Activated naive CD4-positive, alpha-beta T cell treated with anti-CD3 and anti-CD28 coated beads for 36 hours (primary cell): ENCODE measurements around the gene RXFP2. TPM values are rescaled to one million over a fixed set of nuclear protein-coding genes. Genes with fewer than 3 reads are reported as not detected.

Experiments
- CTCF ChIA-PET: fragments of 350-600 bp; sonication (Branson Sonifier 250); formaldehyde crosslinking; loops from one replicate; lab custom pipeline; 2021; ENCODE audit warnings: antibody characterized with exemption; lab: Charles Lee
- DNase-seq: peaks from one replicate; pipeline ENCODE4 v3.0.0-alpha.2; 2020
- H3K27ac Mint-ChIP-seq: one replicate; pipeline ENCODE4 v1.8.0; 2021; ENCODE audit warnings: mild to moderate bottlenecking, mixed read lengths
- H3K27me3 Mint-ChIP-seq: one replicate; pipeline ENCODE4 v1.8.0; 2021; ENCODE audit warnings: low read depth, mixed read lengths
- H3K36me3 Mint-ChIP-seq: one replicate; pipeline ENCODE4 v1.8.0; 2021; ENCODE audit warnings: low read depth, mixed read lengths
- H3K4me1 Mint-ChIP-seq: one replicate; pipeline ENCODE4 v1.8.0; 2021; ENCODE audit warnings: low read depth, mixed read lengths
- H3K4me3 Mint-ChIP-seq: one replicate; pipeline ENCODE4 v1.8.0; 2021; ENCODE audit warnings: mild to moderate bottlenecking, moderate library complexity, mixed read lengths
- H3K9me3 Mint-ChIP-seq: one replicate; pipeline ENCODE4 v1.8.0; 2021; ENCODE audit warnings: mixed read lengths
- intact Hi-C: fragments of 100-400 bp; cut with micrococcal nuclease; formaldehyde crosslinking; loops from one replicate; pipeline ENCODE4 v1.15.1; 2023
- total RNA-seq, 2 experiments: library from RNA; stranded (reverse); gene quantifications; one replicate each; pipeline ENCODE4 v1.2.3, GENCODE V29; 2021

RXFP2 gene
- total RNA-seq, 2 experiments from 2014 or later = not detected

DNA sequence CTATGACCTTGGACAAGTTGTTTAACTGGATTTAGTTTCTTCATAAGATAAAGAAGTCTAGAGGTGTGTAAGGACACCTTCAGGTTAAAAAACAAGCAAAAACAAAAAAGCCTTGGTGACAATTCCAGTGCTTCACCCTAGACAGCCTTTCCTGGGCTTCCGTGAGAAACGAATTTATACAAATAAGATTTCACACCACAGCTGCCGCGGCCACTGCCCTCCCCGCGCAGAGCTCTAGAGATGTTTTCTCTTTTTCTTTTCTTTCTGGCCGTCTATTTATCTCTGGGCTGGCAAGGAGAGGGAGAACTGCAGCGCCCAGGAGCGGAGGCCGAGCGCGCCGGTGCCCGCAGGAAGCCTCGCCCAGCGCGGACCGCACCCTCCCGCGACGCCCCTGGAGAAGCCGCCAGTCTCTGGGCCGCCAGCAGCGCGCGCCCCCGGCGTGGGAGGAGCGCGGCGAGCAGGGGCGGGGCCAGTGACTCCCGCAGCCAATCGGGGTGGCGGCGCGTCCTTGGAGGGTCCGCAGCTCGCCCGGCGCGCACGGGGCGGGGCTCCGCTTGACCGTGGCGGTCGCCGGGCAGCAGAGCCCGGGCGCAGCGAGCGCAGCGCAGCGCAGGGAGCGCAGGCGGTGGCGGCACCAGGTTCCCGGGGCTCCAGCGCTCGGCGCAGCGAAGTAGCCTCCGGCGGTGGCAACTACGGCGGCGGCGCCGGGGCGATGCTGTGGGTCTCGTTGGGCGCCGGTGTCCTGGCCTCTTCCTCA lies 107.0 kb downstream of the RXFP2 start:
- H3K27me3 Mint-ChIP-seq = peaks cover 49% of the 10 kb centered on the region
- peak; percentile 47 for DNase-seq
- CTCF ChIA-PET = interaction anchor here (0.6 kb wide), 1 partner anchor 59 kb away, joined by 4 read pairs; no protein-coding TSS in a partner anchor
- peak overlapping the region; percentile 64 for H3K4me3 Mint-ChIP-seq
- intact Hi-C loops = no loop called here
- no peak overlapping the region for H3K27ac Mint-ChIP-seq
- no peaks in the 10 kb centered on the region for H3K9me3 Mint-ChIP-seq
- no peaks in the 10 kb centered on the region for H3K36me3 Mint-ChIP-seq
- peaks cover 2% of the 10 kb centered on the region for H3K4me1 Mint-ChIP-seq

GRCh38 chr13:31846961-31847752 lies 107.8 kb downstream of the RXFP2 start:
- Mint-ChIP-seq H3K27me3 (peaks cover 49% of the 10 kb centered on the region), H3K4me3 (peak overlapping the region; percentile 47), H3K9me3 (no peaks in the 10 kb centered on the region), H3K27ac (no peak overlapping the region), H3K4me1 (peaks cover 2% of the 10 kb centered on the region), H3K36me3 (no peaks in the 10 kb centered on the region)
- CTCF ChIA-PET = no interaction called here
- DNase-seq = no peak
- intact Hi-C loops = no loop called here

- no peak for DNase-seq
- no peak overlapping the region for H3K27ac Mint-ChIP-seq
- H3K9me3 Mint-ChIP-seq = no peaks in the 10 kb centered on the region
- intact Hi-C loops = no loop called here
- H3K4me3 Mint-ChIP-seq = no peak overlapping the region
- no peaks in the 10 kb centered on the region for H3K36me3 Mint-ChIP-seq
- CTCF ChIA-PET = no interaction called here
- H3K27me3 Mint-ChIP-seq = peaks cover 40% of the 10 kb centered on the region
- peaks cover 2% of the 10 kb centered on the region for H3K4me1 Mint-ChIP-seq
Observed at GRCh38 chr13:31848621-31849020, 109.3 kb downstream of the RXFP2 start.

- peaks cover 37% of the 10 kb centered on the region for H3K27me3 Mint-ChIP-seq
- peaks cover 2% of the 10 kb centered on the region for H3K4me1 Mint-ChIP-seq
- DNase-seq = no peak
- intact Hi-C loops = no loop called here
- no peak overlapping the region for H3K4me3 Mint-ChIP-seq
- H3K36me3 Mint-ChIP-seq = no peaks in the 10 kb centered on the region
- no peak overlapping the region for H3K27ac Mint-ChIP-seq
- CTCF ChIA-PET = interaction anchor here (0.6 kb wide), 1 partner anchor 98 kb away, joined by 3 read pairs; no protein-coding TSS in a partner anchor
- no peaks in the 10 kb centered on the region for H3K9me3 Mint-ChIP-seq
Observed at GRCh38 chr13:31849206-31849605, 109.9 kb downstream of the RXFP2 start.

GRCh38 chr13:31850041-31850555 lies 110.8 kb downstream of the RXFP2 start:
- intact Hi-C loops = no loop called here
- CTCF ChIA-PET = no interaction called here
- H3K9me3 Mint-ChIP-seq = no peaks in the 10 kb centered on the region

DNA sequence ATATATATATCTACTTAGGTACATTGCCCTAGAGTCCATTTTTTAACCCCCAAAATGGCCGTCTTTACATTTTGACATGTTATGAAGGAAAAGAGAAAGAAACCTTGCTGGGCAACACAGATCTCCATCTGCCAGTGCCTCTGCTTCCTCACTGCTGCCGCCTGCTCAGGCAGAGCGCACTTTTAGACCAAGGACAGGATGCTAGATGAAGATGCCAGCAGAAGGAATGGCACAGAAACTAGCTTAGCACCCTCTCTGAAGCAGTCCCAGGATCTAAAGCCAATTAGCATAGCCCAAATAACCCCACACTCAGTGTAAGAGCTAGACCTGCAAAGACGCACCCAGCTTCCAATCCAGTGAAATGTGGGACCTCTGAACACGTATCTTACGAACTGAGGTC lies 111.9 kb downstream of the RXFP2 start:
- Mint-ChIP-seq H3K27ac (no peak overlapping the region), H3K36me3 (no peaks in the 10 kb centered on the region), H3K4me3 (no peak overlapping the region), H3K4me1 (peaks cover 2% of the 10 kb centered on the region), H3K9me3 (no peaks in the 10 kb centered on the region), H3K27me3 (peaks cover 19% of the 10 kb centered on the region)
- intact Hi-C loops = no loop called here
- CTCF ChIA-PET = no interaction called here
- DNase-seq = no peak

More at GRCh38 chr13:31850041-31850555, 110.8 kb downstream of the RXFP2 start:
- DNase-seq = no peak
- Mint-ChIP-seq H3K27ac (no peak overlapping the region), H3K27me3 (peaks cover 28% of the 10 kb centered on the region), H3K4me1 (peaks cover 2% of the 10 kb centered on the region), H3K4me3 (no peak overlapping the region), H3K36me3 (no peaks in the 10 kb centered on the region)
